Body of pancreas (tissue), 4 donors: ENCODE measurements around the gene KIF25. TPM values are rescaled to one million over a fixed set of nuclear protein-coding genes. Genes with fewer than 3 reads are reported as not detected.

ENCODE experiments used
- ATAC-seq: fragments of 150-250 bp; one replicate; pipeline ENCODE4 v1.9.1; 2016
- DNase-seq, 4 donors: peaks; one replicate each; pipeline ENCODE4 v3.0.0-alpha.2; 2019
- H3K27ac ChIP-seq, 4 donors: fragments of 200-600 bp; sonication (generic); 1 replicate in 3 of 4; 2 replicates in 1 of 4; pipeline versions ENCODE4 v1.5.1 to v1.6.1; 2016 to 2019; ENCODE audit warnings: mild to moderate bottlenecking in 1 of 4, mixed read lengths in 1 of 4, moderate library complexity in 1 of 4
- H3K27me3 ChIP-seq, 2 donors: fragments of 200-600 bp; sonication (generic); one replicate each; pipeline ENCODE4 v1.6.0; 2016; ENCODE audit warnings: mild to moderate bottlenecking in 1 of 2
- H3K36me3 ChIP-seq, 2 donors: fragments of 200-600 bp; sonication (generic); replicated peaks in 1 of 2; 2 replicates each; pipeline ENCODE4 v1.5.1; 2016; ENCODE audit warnings: low read depth in 2 of 2; ENCODE audit not compliant: insufficient read depth in 1 of 2
- H3K4me1 ChIP-seq: fragments of 200-600 bp; sonication (generic); one replicate; pipeline ENCODE4 v1.6.0; 2016
- H3K4me3 ChIP-seq, 2 donors: fragments of 200-600 bp; sonication (generic); 1 replicate in 1 of 2; 2 replicates in 1 of 2; pipeline ENCODE4 v1.5.1; 2016 to 2019
- H3K9me3 ChIP-seq, 3 donors: fragments of 200-600 bp; sonication (generic); 1 replicate in 2 of 3; 2 replicates in 1 of 3; pipeline ENCODE4 v1.5.1; 2016
- CTCF ChIP-seq, 7 experiments: fragments of 450-650 bp in 4 of 7; fragments of 200-600 bp in 3 of 7; sonication (generic) in 3 of 7; IDR thresholded peaks; one replicate each; pipeline ENCODE4 v1.5.1; 2016 to 2019; ENCODE audit warnings: antibody characterized with exemption in 7 of 7
- POLR2A ChIP-seq, 3 donors: fragments of 450-650 bp; IDR thresholded peaks; one replicate each; pipeline ENCODE4 v1.6.1; 2016; ENCODE audit warnings: antibody characterized with exemption in 3 of 3, mild to moderate bottlenecking in 2 of 3
- WGBS, 2 donors: methylation state at CpG; one replicate each; pipeline ENCODE4 v1.1.5; 2017; 5-methylcytosine and 5-hydroxymethylcytosine counted together
- intact Hi-C: fragments of 100-400 bp; cut with DNase I; formaldehyde crosslinking; loops from one replicate; pipeline ENCODE4 v1.15.1; 2023
- total RNA-seq, 2 donors: library from RNA; depleted of rRNA; stranded (reverse); fragments of >200 nt; gene quantifications; one replicate each; pipeline ENCODE4 v1.1.0, GENCODE V29; 2016

KIF25 gene
- total RNA-seq, 2 donors from 2014 or later, result 1.8 TPM; not detected in 1

GRCh38 chr6:168050881-168051586, 53.6 kb downstream of the KIF25 start:
- DNase-seq, result no peak

GRCh38 chr6:168051648-168052047, 54.2 kb downstream of the KIF25 start:
- no peak for DNase-seq
- Histone ChIP-seq H3K4me1 (no peaks in the 10 kb centered on the region), H3K27me3 (no peaks in the 10 kb centered on the region), H3K36me3 (no peaks in the 10 kb centered on the region), H3K4me3 (no peak overlapping the region), H3K27ac (no peak overlapping the region), H3K9me3 (no peaks in the 10 kb centered on the region)
- intact Hi-C loops, result no loop called here
- ATAC-seq, result no peak
- WGBS, 2 donors, result 72 to 84% methylated on average over 6 to 9 of the region's 9 CpGs
- TF ChIP-seq CTCF (IDR thresholded peaks at IDR 0.05) (no peak), POLR2A (IDR thresholded peaks at IDR 0.05) (no peak)

More at GRCh38 chr6:168050881-168051586, 53.6 kb downstream of the KIF25 start:
- no peaks in the 10 kb centered on the region for H3K27me3 ChIP-seq
- H3K9me3 ChIP-seq, result no peaks in the 10 kb centered on the region
- intact Hi-C loops, result no loop called here
- TF ChIP-seq POLR2A (IDR thresholded peaks at IDR 0.05), result no peak
- peak in 1 of 7 experiments; percentile 2 for TF ChIP-seq CTCF (IDR thresholded peaks at IDR 0.05)
- H3K27ac ChIP-seq, result no peak overlapping the region
- no peak for ATAC-seq
- 63 to 67% methylated on average over 19 to 23 of the region's 23 CpGs for WGBS, 2 donors
- H3K4me1 ChIP-seq, result peaks cover 4% of the 10 kb centered on the region
- H3K4me3 ChIP-seq, result no peak overlapping the region
- no peaks in the 10 kb centered on the region for H3K36me3 ChIP-seq

GRCh38 chr6:168052291-168052891, 54.9 kb downstream of the KIF25 start:
- intact Hi-C loops, result no loop called here
- H3K4me1 ChIP-seq, result no peaks in the 10 kb centered on the region
- no peak overlapping the region for H3K27ac ChIP-seq
- H3K36me3 ChIP-seq, result no peaks in the 10 kb centered on the region
- no peak for ATAC-seq
- 85 to 86% methylated on average over 20 to 26 of the region's 26 CpGs for WGBS, 2 donors
- no peaks in the 10 kb centered on the region for H3K27me3 ChIP-seq
- no peak for TF ChIP-seq CTCF (IDR thresholded peaks at IDR 0.05)
- no peak for TF ChIP-seq POLR2A (IDR thresholded peaks at IDR 0.05)
- DNase-seq, result no peak
- no peaks in the 10 kb centered on the region for H3K9me3 ChIP-seq
- no peak overlapping the region for H3K4me3 ChIP-seq

GRCh38 chr6:168053086-168053956, 55.9 kb downstream of the KIF25 start:
- ATAC-seq (no peak), DNase-seq (no peak)
- TF ChIP-seq POLR2A (IDR thresholded peaks at IDR 0.05) (no peak), CTCF (IDR thresholded peaks at IDR 0.05) (no peak)
- no peak overlapping the region for H3K27ac ChIP-seq
- H3K36me3 ChIP-seq, result no peaks in the 10 kb centered on the region
- no peaks in the 10 kb centered on the region for H3K27me3 ChIP-seq
- H3K4me1 ChIP-seq, result no peaks in the 10 kb centered on the region
- H3K9me3 ChIP-seq, result no peaks in the 10 kb centered on the region
- no peak overlapping the region for H3K4me3 ChIP-seq
- intact Hi-C loops, result no loop called here
- WGBS, 2 donors, result 84 to 91% methylated on average over 36 to 38 of the region's 38 CpGs
